Measurements from ENCODE around the gene AOPEP.
A peak's percentile ranks its signal among the peaks of the same experiment; 100 is the strongest.
"Not testable (repeated sequence)": the region's sequence is repeated elsewhere in the genome, so short reads cannot be mapped to it uniquely, and the experiment has no call there.

Gene AOPEP

DNA sequence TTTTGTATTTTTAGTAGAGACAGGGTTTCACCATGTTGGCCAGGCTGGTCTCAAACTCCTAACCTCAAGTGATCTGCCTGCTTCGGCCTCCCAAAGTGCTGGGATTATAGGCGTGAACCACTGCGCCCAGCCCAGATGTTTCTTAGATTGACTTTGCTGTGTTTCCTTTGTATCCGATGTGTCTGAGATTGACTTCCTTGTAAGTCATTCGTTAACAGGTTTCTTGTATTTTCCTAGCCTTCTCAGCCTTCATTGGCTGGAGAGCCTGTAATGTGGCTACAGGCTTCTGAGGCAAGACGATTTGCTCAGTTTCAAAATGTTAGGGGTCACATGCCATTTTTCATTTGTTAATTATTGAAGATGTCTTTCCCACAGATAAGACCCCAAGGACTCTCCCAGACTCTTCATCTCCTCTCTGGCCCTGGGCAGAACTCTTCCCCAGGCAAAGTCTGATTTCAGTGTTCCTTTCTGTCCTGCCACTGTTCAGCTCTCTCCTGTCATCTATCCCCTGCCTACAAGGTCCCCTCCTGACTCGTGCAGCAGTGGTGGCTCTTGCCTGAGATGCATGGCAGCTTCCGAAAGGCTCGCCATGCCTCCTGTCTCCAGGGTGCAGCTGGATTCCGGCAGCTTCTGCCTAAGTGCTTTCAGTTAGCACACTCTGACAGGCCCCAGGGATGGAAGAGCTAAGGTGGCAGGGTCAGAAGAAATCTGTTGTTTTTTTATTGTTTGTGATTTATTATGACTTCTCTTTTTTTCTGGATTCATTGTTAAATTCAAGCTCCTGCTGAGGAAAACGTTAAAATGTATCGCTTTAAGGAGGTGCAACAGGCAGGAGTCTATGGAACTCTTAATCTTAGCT lies 206.4 kb downstream of the AOPEP start:
- no peak overlapping the region for H3K4me3 ChIP-seq (ENCODE audit: low read length)
- DNase-seq (ENCODE audit: low read depth, low spot score) = no peak

DNA sequence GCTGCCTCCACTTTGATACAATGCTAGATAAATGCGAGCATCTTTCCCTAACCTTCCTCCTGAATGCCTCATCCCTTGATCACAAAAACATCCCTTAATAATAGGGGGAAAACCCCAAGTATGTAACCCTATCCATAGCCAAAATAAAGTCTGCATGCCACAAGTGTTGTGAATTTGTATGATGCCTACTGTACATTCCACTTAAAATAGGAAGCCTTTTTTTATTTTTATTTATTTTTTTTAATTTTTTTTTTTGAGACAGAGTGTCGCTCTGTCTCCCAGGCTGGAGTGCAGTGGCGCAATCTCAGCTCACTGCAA lies 207.0 kb downstream of the AOPEP start:
- H3K4me3 ChIP-seq (ENCODE audit: low read length) = no peak overlapping the region
- no peak for DNase-seq (ENCODE audit: low read depth, low spot score)

DNA sequence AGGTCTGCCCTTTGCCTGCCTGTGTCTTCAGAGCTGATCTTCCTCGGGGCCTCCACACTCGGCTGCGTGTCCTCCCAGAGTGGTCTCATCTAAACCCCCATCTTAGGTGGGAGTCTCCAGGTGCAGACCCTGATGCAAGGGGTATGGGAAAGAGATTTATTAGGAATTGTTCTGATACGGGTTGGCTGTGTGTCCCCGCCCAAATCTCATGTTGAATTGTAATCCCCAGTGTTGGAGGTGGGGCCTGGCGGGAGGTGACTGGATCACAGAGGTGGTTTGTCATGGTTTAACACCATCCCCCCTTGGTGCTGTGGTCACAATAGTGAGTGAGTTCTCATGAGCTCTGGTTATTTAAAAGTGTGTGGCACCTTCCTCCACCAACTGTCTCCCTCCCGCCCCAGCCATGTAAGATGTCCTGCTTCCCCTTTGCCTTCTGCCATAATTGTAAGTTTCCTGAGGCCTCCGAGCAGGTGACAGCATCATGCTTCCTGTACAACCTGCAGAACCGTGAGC lies 208.4 kb downstream of the AOPEP start:
- no peak overlapping the region for H3K4me3 ChIP-seq (ENCODE audit: low read length)

DNA sequence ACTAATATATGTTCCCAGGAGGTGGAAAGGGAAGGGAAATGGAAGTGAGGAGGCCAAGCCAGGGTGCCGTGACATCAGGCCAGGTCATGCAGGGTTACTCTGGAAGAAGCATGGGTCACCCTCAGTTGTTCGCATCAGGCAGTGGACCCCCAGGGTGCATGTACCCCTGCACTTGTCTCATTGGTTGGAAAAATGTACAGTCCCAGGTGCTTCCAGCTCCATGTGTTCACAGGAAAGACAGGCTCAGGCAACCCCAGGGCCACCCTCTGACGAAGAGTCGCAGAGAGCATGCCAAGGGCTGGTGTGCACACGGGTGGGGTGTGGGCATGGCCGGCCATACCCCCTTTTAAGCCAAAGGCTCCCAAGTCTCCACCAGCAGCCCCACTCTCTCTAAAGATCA lies 208.9 kb downstream of the AOPEP start:
- no peak overlapping the region for H3K4me3 ChIP-seq (ENCODE audit: low read length)
- DNase-seq (ENCODE audit: low read depth, low spot score) = no peak

More for the DNA sequence above, 208.4 kb downstream of the AOPEP start:
- no peak for DNase-seq (ENCODE audit: low read depth, low spot score)

GRCh38 chr9:94936419-94936818 lies 209.9 kb downstream of the AOPEP start:
- no peak for DNase-seq (ENCODE audit: low read depth, low spot score)
- H3K4me3 ChIP-seq (ENCODE audit: low read length) = no peak overlapping the region

- H3K4me3 ChIP-seq (ENCODE audit: low read length) = no peak overlapping the region
- DNase-seq (ENCODE audit: low read depth, low spot score) = no peak
Measured at GRCh38 chr9:94937214-94937903, 210.9 kb downstream of the AOPEP start.

DNA sequence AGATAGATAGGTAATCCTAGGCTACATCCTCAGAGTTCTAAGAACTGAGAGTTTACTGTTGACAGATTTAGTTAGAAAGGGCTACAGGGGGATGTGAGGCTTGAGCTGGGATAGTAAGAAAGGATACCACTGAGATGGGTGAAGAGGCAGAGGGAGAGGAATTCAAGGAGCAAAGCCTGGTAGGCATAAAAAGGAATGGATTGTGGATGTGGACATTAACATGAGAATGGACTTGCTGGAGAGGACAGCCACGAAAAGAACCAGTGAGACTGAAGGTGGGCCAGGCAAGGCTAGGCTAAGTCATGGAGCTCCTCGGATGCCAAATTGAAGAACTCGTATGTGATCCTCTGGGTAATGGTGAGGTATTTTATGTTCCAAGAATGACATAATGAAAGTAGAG lies 211.9 kb downstream of the AOPEP start:
- no peak overlapping the region for H3K4me3 ChIP-seq (ENCODE audit: low read length)
- no peak for DNase-seq (ENCODE audit: low read depth, low spot score)

- H3K4me3 ChIP-seq (ENCODE audit: low read length); DNase-seq (ENCODE audit: low read depth, low spot score): not testable (repeated sequence)
Measured at GRCh38 chr9:94940296-94940695, 213.8 kb downstream of the AOPEP start.

- no peak overlapping the region for H3K4me3 ChIP-seq (ENCODE audit: low read length)
- no peak for DNase-seq (ENCODE audit: low read depth, low spot score)
Measured at GRCh38 chr9:94941211-94941875, 214.8 kb downstream of the AOPEP start.

DNA sequence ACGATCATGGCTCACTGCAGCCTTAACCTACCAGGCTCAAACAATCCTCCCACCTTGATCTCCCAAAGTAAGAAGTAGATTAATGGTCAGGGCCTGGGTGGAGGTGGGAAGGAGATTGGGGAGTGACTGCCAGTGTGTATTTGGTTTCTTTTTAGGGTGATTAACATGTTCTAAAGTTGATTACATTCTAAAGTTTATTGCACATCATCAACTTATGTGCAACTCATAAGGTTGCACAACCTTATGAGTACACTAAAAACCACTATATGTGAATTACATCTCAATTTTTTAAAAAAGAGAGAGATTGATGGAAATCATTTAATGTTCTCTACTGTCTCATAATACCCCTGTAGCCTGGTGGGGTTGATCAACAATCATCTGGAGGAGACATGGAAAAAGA lies 218.1 kb downstream of the AOPEP start:
- H3K4me3 ChIP-seq (ENCODE audit: low read length) = no peak overlapping the region
- no peak for DNase-seq (ENCODE audit: low read depth, low spot score)

GRCh38 chr9:94945197-94946144 lies 219.0 kb downstream of the AOPEP start:
- no peak for DNase-seq (ENCODE audit: low read depth, low spot score)
- no peak overlapping the region for H3K4me3 ChIP-seq (ENCODE audit: low read length)

GRCh38 chr9:94946256-94946655 lies 219.8 kb downstream of the AOPEP start:
- no peak overlapping the region for H3K4me3 ChIP-seq (ENCODE audit: low read length)
- no peak for DNase-seq (ENCODE audit: low read depth, low spot score)

GRCh38 chr9:94948567-94949235 lies 222.2 kb downstream of the AOPEP start:
- DNase-seq (ENCODE audit: low read depth, low spot score) = no peak
- no peak overlapping the region for H3K4me3 ChIP-seq (ENCODE audit: low read length)

DNA sequence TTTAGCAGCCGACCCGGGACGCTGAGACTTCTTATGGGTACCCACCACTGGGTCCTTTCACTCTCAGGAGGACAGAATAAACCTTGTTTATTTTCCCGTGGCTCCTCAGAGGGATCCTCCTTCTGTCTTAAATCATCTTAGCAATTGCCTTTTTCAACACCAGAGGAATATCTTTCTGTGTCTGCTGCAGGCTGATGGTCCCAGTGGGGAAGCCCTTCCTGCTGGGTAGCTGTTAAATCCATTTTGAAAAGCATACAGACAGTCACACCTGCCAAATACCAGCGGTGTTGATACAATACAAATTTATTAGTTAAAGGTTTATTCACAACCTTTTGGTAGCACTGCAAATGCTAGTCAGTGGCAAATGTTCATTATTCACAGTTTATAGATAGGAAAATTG lies 222.9 kb downstream of the AOPEP start:
- H3K4me3 ChIP-seq (ENCODE audit: low read length) = no peak overlapping the region
- DNase-seq (ENCODE audit: low read depth, low spot score) = no peak

- H3K4me3 ChIP-seq (ENCODE audit: low read length) = no peak overlapping the region
- DNase-seq (ENCODE audit: low read depth, low spot score) = no peak
Measured at GRCh38 chr9:94950040-94950578, 223.6 kb downstream of the AOPEP start.

- no peak for DNase-seq (ENCODE audit: low read depth, low spot score)
- H3K4me3 ChIP-seq (ENCODE audit: low read length) = no peak overlapping the region
Measured at GRCh38 chr9:94950579-94951323, 224.3 kb downstream of the AOPEP start.

- H3K4me3 ChIP-seq (ENCODE audit: low read length) = no peak overlapping the region
- DNase-seq (ENCODE audit: low read depth, low spot score) = peak; percentile 17
Measured at GRCh38 chr9:94951324-94952135, 225.0 kb downstream of the AOPEP start.
